ENCODE measurements around the gene PLSCR4.
A peak's percentile ranks its signal among the peaks of the same experiment; 100 is the strongest.

The PLSCR4 gene

DNA sequence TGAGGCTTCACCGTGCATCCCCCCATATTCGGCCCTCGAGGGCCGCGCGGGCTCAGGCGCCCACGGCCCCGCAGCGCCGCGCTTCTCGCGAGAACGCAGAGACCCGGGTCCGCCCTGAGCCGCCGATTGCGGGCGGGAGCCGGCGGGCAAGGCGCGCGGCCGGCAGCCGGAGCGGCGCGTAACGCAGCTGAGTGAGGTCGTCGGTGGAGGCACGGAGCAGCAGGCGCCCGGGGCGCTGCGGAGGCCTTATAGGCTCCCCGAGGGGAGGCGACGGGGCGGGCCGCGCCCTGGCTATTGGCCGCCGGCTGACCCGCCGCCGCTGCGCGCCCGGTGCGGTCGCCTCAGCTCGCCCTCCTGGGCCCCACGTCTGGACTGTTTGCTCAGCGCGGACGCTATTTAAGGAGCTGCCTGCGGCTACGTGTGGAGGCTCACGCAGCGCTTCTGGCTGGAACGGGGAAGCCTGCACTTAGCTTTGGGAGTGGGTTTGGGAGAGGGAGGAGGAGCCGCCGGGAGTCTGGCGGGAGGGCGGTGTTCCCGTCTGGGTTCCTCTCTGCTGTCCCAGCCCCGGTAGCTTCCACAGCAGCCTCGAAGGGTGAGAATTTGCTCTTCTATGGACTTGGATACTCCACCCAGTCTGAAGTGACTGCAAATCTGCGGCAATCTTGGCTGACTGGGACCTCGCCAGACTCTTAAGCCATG, 89.8 kb downstream of the PLSCR4 start, which contains the start of gene PLOD2:
TSS of gene PLOD2 (minus strand) at position 221 of the 699 bp plus-strand sequence. CDS start at position 26, 195 bp downstream.
- no peak for TF ChIP-seq CTCF (IDR thresholded peaks at IDR 0.05; ENCODE audit: low read depth, low read length)
- H3K4me3 ChIP-seq (ENCODE audit: low read depth, low read length), result peak within 1 kb of the TSS; percentile 91

DNA sequence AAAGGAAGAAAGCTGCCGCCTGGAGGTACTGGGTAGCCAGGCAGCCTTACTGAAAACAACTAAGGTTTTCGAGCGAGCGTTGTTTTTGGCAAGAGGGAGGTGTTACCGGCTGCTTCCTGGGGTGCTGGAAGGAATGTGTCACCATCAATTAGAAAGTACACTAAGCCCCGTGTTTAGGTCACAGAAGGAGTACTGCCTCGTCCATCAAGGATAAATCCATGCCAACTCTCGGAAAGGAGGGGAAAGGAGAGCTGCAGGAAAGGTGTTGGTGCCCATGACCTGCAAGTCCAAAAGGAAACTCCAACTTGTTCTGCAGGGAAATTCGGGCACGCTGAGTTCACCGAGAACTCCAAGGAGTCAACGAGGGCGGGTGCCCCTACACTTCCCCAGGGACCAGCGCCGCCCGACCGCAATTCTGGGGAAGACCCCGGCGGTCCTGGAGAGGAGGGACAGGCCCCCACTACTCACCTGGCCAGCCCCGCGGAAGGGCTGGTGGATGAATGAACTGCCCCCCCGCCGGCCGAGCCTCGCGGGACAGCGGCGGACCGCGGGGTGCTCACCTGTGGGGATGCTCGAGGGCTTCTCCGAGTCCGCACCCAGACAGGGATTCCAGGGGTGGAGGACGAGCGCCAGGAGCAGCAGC, 90.5 kb downstream of the PLSCR4 start:
- H3K4me3 ChIP-seq (ENCODE audit: low read depth, low read length), result peak overlapping the region; percentile 91

DNA sequence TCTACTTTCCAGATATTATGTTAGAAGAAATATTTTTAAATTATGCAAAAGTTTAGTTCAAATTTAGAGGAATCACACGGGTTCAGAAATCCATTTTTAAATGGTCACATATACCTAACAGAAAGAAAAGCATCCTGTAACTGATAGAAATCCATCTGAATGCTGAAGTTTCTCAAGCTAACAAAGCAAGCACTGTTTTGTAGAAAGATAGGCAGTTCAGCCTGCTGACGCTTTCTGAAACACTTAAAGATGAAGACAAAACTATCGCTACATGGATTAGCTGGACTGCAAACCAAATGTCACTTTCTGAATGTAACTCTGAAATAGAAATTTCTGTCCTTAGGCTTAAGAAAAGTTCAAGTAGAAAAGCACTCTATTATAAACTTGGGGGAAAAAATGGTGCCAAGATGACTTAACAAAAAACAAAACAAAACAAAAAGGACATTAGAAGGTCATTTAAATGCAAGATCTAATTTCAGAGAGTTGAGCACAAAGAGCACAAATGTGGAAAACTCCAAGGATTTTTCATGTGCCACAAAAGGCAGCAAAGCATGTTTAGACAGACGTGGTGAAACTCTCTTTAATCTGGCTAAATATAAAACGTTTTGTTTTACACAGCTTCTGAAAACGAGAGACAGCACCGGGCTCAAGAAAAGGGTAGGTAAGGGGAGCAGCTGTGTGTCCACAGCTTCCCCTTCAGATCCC, 91.1 kb downstream of the PLSCR4 start:
- TF ChIP-seq CTCF (IDR thresholded peaks at IDR 0.05; ENCODE audit: low read depth, low read length), result no peak
- peak overlapping the region; percentile 91 for H3K4me3 ChIP-seq (ENCODE audit: low read depth, low read length)

More for the DNA sequence above, 90.5 kb downstream of the PLSCR4 start:
- peak; percentile 71 for TF ChIP-seq CTCF (IDR thresholded peaks at IDR 0.05; ENCODE audit: low read depth, low read length)

DNA sequence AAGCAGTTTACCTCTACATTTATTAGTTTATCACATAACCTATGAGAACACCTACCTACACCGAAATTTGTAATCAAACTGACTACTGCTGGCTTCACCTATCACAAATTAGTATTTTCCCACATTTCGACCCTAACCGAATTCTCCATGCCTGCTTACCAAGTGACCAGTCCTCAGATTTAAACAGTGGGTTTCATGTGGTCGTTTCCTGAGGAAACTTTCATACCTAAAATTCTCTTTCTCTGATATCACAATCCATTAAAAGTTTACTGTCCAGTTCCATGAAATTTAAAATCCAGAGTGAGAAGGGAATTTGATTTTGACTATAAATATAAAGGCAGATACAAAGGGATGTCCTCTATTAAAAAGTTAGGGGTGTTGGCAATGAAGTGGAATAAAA, 91.9 kb downstream of the PLSCR4 start:
- H3K4me3 ChIP-seq (ENCODE audit: low read depth, low read length), result peak overlapping the region; percentile 91
- no peak for TF ChIP-seq CTCF (IDR thresholded peaks at IDR 0.05; ENCODE audit: low read depth, low read length)

GRCh38 chr3:146157325-146158060, 93.4 kb downstream of the PLSCR4 start:
- peak overlapping the region; percentile 91 for H3K4me3 ChIP-seq (ENCODE audit: low read depth, low read length)
- no peak for TF ChIP-seq CTCF (IDR thresholded peaks at IDR 0.05; ENCODE audit: low read depth, low read length)

- no peak for TF ChIP-seq CTCF (IDR thresholded peaks at IDR 0.05; ENCODE audit: low read depth, low read length)
- 0 out of 2 replicates have a peak overlapping the region, but pooled peaks have one; percentile 11 for H3K4me3 ChIP-seq (ENCODE audit: low read depth, low read length)
Observed at GRCh38 chr3:146156666-146157314, 94.1 kb downstream of the PLSCR4 start.

All from WI38 (cell line).